Activated T-cell treated with anti-CD3 and anti-CD28 coated beads for 48 hours (primary cell): Measurements from ENCODE around the gene CPAMD8.
"Not testable (repeated sequence)": the region's sequence is repeated elsewhere in the genome, so short reads cannot be mapped to it uniquely, and the experiment has no call there.

Source experiments
- DNase-seq: peaks from one replicate; pipeline ENCODE4 v3.0.0-alpha.2; 2020; ENCODE audit warnings: low read depth

The CPAMD8 gene

GRCh38 chr19:16874978-16875299 is 151.7 kb downstream of the CPAMD8 start:
- DNase-seq: not testable (repeated sequence)

- DNase-seq: no peak
Measured at GRCh38 chr19:16874250-16874977, 152.2 kb downstream of the CPAMD8 start.

- DNase-seq: no peak
Measured at GRCh38 chr19:16873594-16873993, 153.0 kb downstream of the CPAMD8 start.

- no peak for DNase-seq
Measured at GRCh38 chr19:16872728-16873127, 153.9 kb downstream of the CPAMD8 start.

GRCh38 chr19:16871871-16872270 is 154.7 kb downstream of the CPAMD8 start:
- DNase-seq: no peak

- no peak for DNase-seq
Measured at GRCh38 chr19:16869331-16869972, 157.2 kb downstream of the CPAMD8 start.

GRCh38 chr19:16868423-16869130 is 158.0 kb downstream of the CPAMD8 start:
- DNase-seq: no peak

- DNase-seq: no peak
Measured at GRCh38 chr19:16867211-16867610, 159.4 kb downstream of the CPAMD8 start.

GRCh38 chr19:16862826-16863415 is 163.7 kb downstream of the CPAMD8 start:
- no peak for DNase-seq

GRCh38 chr19:16861834-16862233 is 164.8 kb downstream of the CPAMD8 start:
- no peak for DNase-seq

- no peak for DNase-seq
Measured at GRCh38 chr19:16861011-16861410, 165.6 kb downstream of the CPAMD8 start.

- no peak for DNase-seq
Measured at GRCh38 chr19:16860118-16860517, 166.5 kb downstream of the CPAMD8 start.

- no peak for DNase-seq
Measured at GRCh38 chr19:16859626-16860025, 167.0 kb downstream of the CPAMD8 start.

GRCh38 chr19:16856091-16856490 is 170.5 kb downstream of the CPAMD8 start:
- DNase-seq: no peak

- DNase-seq: no peak
Measured at GRCh38 chr19:16853066-16853465, 173.5 kb downstream of the CPAMD8 start.

- DNase-seq: no peak
Measured at GRCh38 chr19:16851031-16851712, 175.4 kb downstream of the CPAMD8 start.

GRCh38 chr19:16850133-16850532 is 176.5 kb downstream of the CPAMD8 start:
- DNase-seq: no peak

GRCh38 chr19:16849168-16849567 is 177.4 kb downstream of the CPAMD8 start:
- DNase-seq: no peak

- DNase-seq: no peak
Measured at GRCh38 chr19:16847430-16847829, 179.2 kb downstream of the CPAMD8 start.

GRCh38 chr19:16846901-16847300 is 179.7 kb downstream of the CPAMD8 start:
- DNase-seq: no peak
